CD1c-positive myeloid dendritic cell (primary cell): ENCODE measurements around the gene DCLK2.

Experiments
- DNase-seq: peaks from one replicate; pipeline ENCODE4 v3.0.0-alpha.2; 2016; ENCODE audit errors: extremely low spot score

The DCLK2 gene

GRCh38 chr4:150207871-150208270 lies 129.6 kb downstream of the DCLK2 start:
- no peak for DNase-seq

- DNase-seq: peak; percentile 42
These were observed 131.0 kb downstream of the DCLK2 start for GRCh38 chr4:150209140-150209829.

GRCh38 chr4:150211016-150211415 lies 132.8 kb downstream of the DCLK2 start:
- DNase-seq: no peak

- DNase-seq: no peak
These were observed 133.7 kb downstream of the DCLK2 start for GRCh38 chr4:150211799-150212445.

GRCh38 chr4:150212485-150212884 lies 134.2 kb downstream of the DCLK2 start:
- DNase-seq: no peak

- no peak for DNase-seq
These were observed 134.7 kb downstream of the DCLK2 start for GRCh38 chr4:150212927-150213326.

- no peak for DNase-seq
These were observed 137.4 kb downstream of the DCLK2 start for GRCh38 chr4:150215601-150216000.

- DNase-seq: no peak
These were observed 138.5 kb downstream of the DCLK2 start for GRCh38 chr4:150216726-150217125.

GRCh38 chr4:150217192-150217591 lies 138.9 kb downstream of the DCLK2 start:
- no peak for DNase-seq

- no peak for DNase-seq
These were observed 139.6 kb downstream of the DCLK2 start for GRCh38 chr4:150217808-150218207.

GRCh38 chr4:150218447-150218846 lies 140.2 kb downstream of the DCLK2 start:
- no peak for DNase-seq

GRCh38 chr4:150219841-150220240 lies 141.6 kb downstream of the DCLK2 start:
- no peak for DNase-seq

GRCh38 chr4:150224896-150225591 lies 146.8 kb downstream of the DCLK2 start:
- DNase-seq: no peak

- no peak for DNase-seq
These were observed 151.3 kb downstream of the DCLK2 start for GRCh38 chr4:150229520-150229919.

- no peak for DNase-seq
These were observed 152.3 kb downstream of the DCLK2 start for GRCh38 chr4:150230561-150230960.

- no peak for DNase-seq
These were observed 153.0 kb downstream of the DCLK2 start for GRCh38 chr4:150231107-150231770.

GRCh38 chr4:150232029-150232428 lies 153.8 kb downstream of the DCLK2 start:
- DNase-seq: no peak

GRCh38 chr4:150234246-150234645 lies 156.0 kb downstream of the DCLK2 start:
- DNase-seq: no peak

GRCh38 chr4:150235317-150235716 lies 157.1 kb downstream of the DCLK2 start:
- no peak for DNase-seq

GRCh38 chr4:150235808-150236271 lies 157.6 kb downstream of the DCLK2 start:
- DNase-seq: no peak

GRCh38 chr4:150236626-150237025 lies 158.4 kb downstream of the DCLK2 start:
- DNase-seq: no peak
